HEK293 (cell line): ENCODE results near the gene PAIP1.
A peak's percentile ranks its signal among the peaks of the same experiment; 100 is the strongest.

ENCODE experiments used
- BCL11B ChIP-seq: fragments of 450-650 bp; formaldehyde crosslinking; IDR thresholded peaks from 2 replicates; pipeline ENCODE4 v1.5.1; 2016; ENCODE audit warnings: low read depth, missing biosample characterization, missing genetic modification characterization
- HIC1 ChIP-seq: fragments of 450-650 bp; formaldehyde crosslinking; IDR thresholded peaks from 2 replicates; pipeline ENCODE4 v1.5.1; 2016; ENCODE audit warnings: missing biosample characterization, missing genetic modification characterization
- HOXC10 ChIP-seq: sonication (generic); formaldehyde crosslinking; IDR thresholded peaks from 2 replicates; pipeline ENCODE4 v1.8.1; 2023; ENCODE audit warnings: mild to moderate bottlenecking, missing genetic modification reagents
- OSR2 ChIP-seq: fragments of 450-650 bp; formaldehyde crosslinking; IDR thresholded peaks from 2 replicates; pipeline ENCODE4 v1.5.1; 2016; ENCODE audit warnings: missing biosample characterization, missing genetic modification characterization
- SETDB1 ChIP-seq: IDR thresholded peaks from one replicate; pipeline ENCODE4 v1.6.1; 2017; ENCODE audit warnings: mild to moderate bottlenecking, low read length, moderate library complexity, mixed read lengths; ENCODE audit not compliant: insufficient read length
- ZBTB44 ChIP-seq: fragments of 450-650 bp; IDR thresholded peaks from 2 replicates; pipeline ENCODE4 v1.5.1; 2018; ENCODE audit warnings: missing biosample characterization, mild to moderate bottlenecking, missing genetic modification characterization
- ZBTB7A ChIP-seq: fragments of 450-650 bp; formaldehyde crosslinking; IDR thresholded peaks from 2 replicates; pipeline ENCODE4 v1.5.1; 2016; ENCODE audit warnings: low read depth, missing biosample characterization, missing genetic modification characterization
- ZEB2 ChIP-seq: fragments of 450-650 bp; formaldehyde crosslinking; IDR thresholded peaks from 2 replicates; pipeline ENCODE4 v1.5.1; 2016; ENCODE audit warnings: missing biosample characterization, missing genetic modification characterization
- ZIC2 ChIP-seq: fragments of 450-650 bp; formaldehyde crosslinking; IDR thresholded peaks from 2 replicates; pipeline ENCODE4 v1.5.1; 2016; ENCODE audit warnings: missing biosample characterization, missing genetic modification characterization
- ZNF184 ChIP-seq: fragments of 450-650 bp; IDR thresholded peaks from 2 replicates; pipeline ENCODE4 v1.5.1; 2018; ENCODE audit warnings: missing biosample characterization, mild to moderate bottlenecking, missing genetic modification characterization
- ZNF26 ChIP-seq: fragments of 450-650 bp; formaldehyde crosslinking; IDR thresholded peaks from 2 replicates; pipeline ENCODE4 v1.5.1; 2016; ENCODE audit warnings: missing biosample characterization, missing genetic modification characterization
- ZNF280C ChIP-seq: fragments of 450-650 bp; formaldehyde crosslinking; IDR thresholded peaks from 2 replicates; pipeline ENCODE4 v1.5.1; 2016; ENCODE audit warnings: missing biosample characterization, missing genetic modification characterization
- ZNF335 ChIP-seq: fragments of 450-650 bp; formaldehyde crosslinking; conservative IDR thresholded peaks from 2 replicates; pipeline ENCODE4 v1.5.1; 2016; ENCODE audit warnings: missing biosample characterization, missing genetic modification characterization
- ZNF362 ChIP-seq: fragments of 450-650 bp; formaldehyde crosslinking; IDR thresholded peaks from 2 replicates; pipeline ENCODE4 v1.5.1; 2016; ENCODE audit warnings: missing biosample characterization, missing genetic modification characterization
- ZNF394 ChIP-seq: fragments of 450-650 bp; formaldehyde crosslinking; IDR thresholded peaks from 2 replicates; pipeline ENCODE4 v1.5.1; 2016; ENCODE audit warnings: missing biosample characterization, missing genetic modification characterization, mild to moderate bottlenecking, moderate library complexity, borderline replicate concordance
- ZNF48 ChIP-seq: fragments of 450-650 bp; formaldehyde crosslinking; IDR thresholded peaks from 2 replicates; pipeline ENCODE4 v1.5.1; 2016; ENCODE audit warnings: missing biosample characterization, missing genetic modification characterization
- ZNF514 ChIP-seq: fragments of 450-650 bp; formaldehyde crosslinking; IDR thresholded peaks from 2 replicates; pipeline ENCODE4 v1.5.1; 2016; ENCODE audit warnings: missing biosample characterization, missing genetic modification characterization
- ZNF561 ChIP-seq: fragments of 450-650 bp; IDR thresholded peaks from 2 replicates; pipeline ENCODE4 v1.5.1; 2018; ENCODE audit warnings: missing biosample characterization, missing genetic modification characterization, borderline replicate concordance
- ZNF600 ChIP-seq: fragments of 450-650 bp; formaldehyde crosslinking; IDR thresholded peaks from 2 replicates; pipeline ENCODE4 v1.5.1; 2016; ENCODE audit warnings: missing biosample characterization, missing genetic modification characterization
- ZNF623 ChIP-seq: fragments of 450-650 bp; formaldehyde crosslinking; IDR thresholded peaks from 2 replicates; pipeline ENCODE4 v1.5.1; 2016; ENCODE audit warnings: missing biosample characterization, missing genetic modification characterization
- ZNF645 ChIP-seq: fragments of 450-650 bp; formaldehyde crosslinking; IDR thresholded peaks from 2 replicates; pipeline ENCODE4; 2016; ENCODE audit warnings: missing biosample characterization, missing genetic modification characterization
- ZNF677 ChIP-seq: fragments of 450-650 bp; IDR thresholded peaks from 2 replicates; pipeline ENCODE4 v1.5.0; 2018; ENCODE audit warnings: missing biosample characterization, mild to moderate bottlenecking, missing genetic modification characterization, moderate library complexity
- ZNF692 ChIP-seq: fragments of 450-650 bp; formaldehyde crosslinking; IDR thresholded peaks from 2 replicates; pipeline ENCODE4 v1.5.1; 2016; ENCODE audit warnings: missing biosample characterization, missing genetic modification characterization
- ZNF768 ChIP-seq: fragments of 450-650 bp; formaldehyde crosslinking; IDR thresholded peaks from 2 replicates; pipeline ENCODE4 v1.5.1; 2018; ENCODE audit warnings: missing biosample characterization, mild to moderate bottlenecking, missing genetic modification characterization
- ZNF776 ChIP-seq: fragments of 450-650 bp; formaldehyde crosslinking; IDR thresholded peaks from 2 replicates; pipeline ENCODE4 v1.5.0; 2017; ENCODE audit warnings: missing biosample characterization, missing genetic modification characterization, borderline replicate concordance
- ZNF777 ChIP-seq: fragments of 450-650 bp; formaldehyde crosslinking; IDR thresholded peaks from 2 replicates; pipeline ENCODE4 v1.5.1; 2017; ENCODE audit warnings: missing biosample characterization, missing genetic modification characterization, borderline replicate concordance
- ZSCAN16 ChIP-seq: fragments of 450-650 bp; formaldehyde crosslinking; IDR thresholded peaks from 2 replicates; pipeline ENCODE4 v1.5.1; 2016; ENCODE audit warnings: missing biosample characterization, missing genetic modification characterization
- ZSCAN30 ChIP-seq: fragments of 450-650 bp; IDR thresholded peaks from 2 replicates; pipeline ENCODE4 v1.5.1; 2018; ENCODE audit warnings: missing biosample characterization, mild to moderate bottlenecking, missing genetic modification characterization, moderate library complexity

Gene PAIP1

GRCh38 chr5:43483298-43484105, 73.4 kb downstream of the PAIP1 start, which contains the start of gene TMEM267 (continued):
- TF ChIP-seq ZNF362 (tag by site-specific recombination) (peak; percentile 79; the same call in 1 of the 2 replicates), ZNF768 (tag by site-specific recombination) (peak; percentile 21; the same call in 1 of the 2 replicates), ZNF561 (tag by site-specific recombination) (peak; percentile 69), ZNF394 (tag by site-specific recombination) (no peak; the same call in 1 of the 2 replicates), ZNF692 (peak; percentile 73), ZNF677 (tag by site-specific recombination) (0 out of 2 replicates have a peak, but pooled peaks have one; percentile 15), OSR2 (tag by site-specific recombination) (no peak), ZBTB7A (tag by site-specific recombination) (0 out of 2 replicates have a peak, but pooled peaks have one; percentile 35), ZNF600 (tag by site-specific recombination) (peak; percentile 87), ZBTB44 (tag by site-specific recombination) (no peak; the same call in 1 of the 2 replicates), HOXC10 (CRISPR knock-in tag) (no peak), ZNF777 (tag by site-specific recombination) (no peak), SETDB1 (no peak), ZEB2 (tag by site-specific recombination) (no peak; the same call in 1 of the 2 replicates), ZSCAN16 (tag by site-specific recombination) (peak; percentile 51; the same call in 1 of the 2 replicates), ZSCAN30 (tag by site-specific recombination) (peak; percentile 79), ZNF645 (tag by site-specific recombination) (0 out of 2 replicates have a peak, but pooled peaks have one; percentile 39), ZIC2 (tag by site-specific recombination) (peak; percentile 36; the same call in 1 of the 2 replicates), ZNF776 (tag by site-specific recombination) (no peak), ZNF514 (no peak), ZNF335 (tag by site-specific recombination) (peak; percentile 84), ZNF184 (tag by site-specific recombination) (no peak), HIC1 (tag by site-specific recombination) (no peak), ZNF623 (tag by site-specific recombination) (no peak; the same call in 1 of the 2 replicates), BCL11B (tag by site-specific recombination) (no peak), ZNF26 (tag by site-specific recombination) (no peak), ZNF48 (tag by site-specific recombination) (no peak), ZNF280C (tag by site-specific recombination) (no peak)
